Left renal pelvis (tissue), 4 donors: ENCODE results near the gene AFF1. TPM values are rescaled to one million over a fixed set of nuclear protein-coding genes. Genes with fewer than 3 reads are reported as not detected.

ENCODE experiments used
- DNase-seq, 4 donors: peaks; one replicate each; pipeline ENCODE4 v3.0.0-alpha.2; 2013; ENCODE audit warnings: low read depth in 4 of 4, low spot score in 3 of 4
- polyA plus RNA-seq, 4 donors: library from polyadenylated mRNA; unstranded; fragments of 120-200 nt; gene quantifications; one replicate each; pipeline ENCODE4 v1.2.1, GENCODE V29; 2013; ENCODE audit not compliant: insufficient read length in 4 of 4

The AFF1 gene
- polyA plus RNA-seq, 4 donors: 29.2 to 56.1 (median 50.1) TPM

- DNase-seq: no peak
Measured at GRCh38 chr4:87100168-87100567, 165.4 kb downstream of the AFF1 start.

GRCh38 chr4:87101543-87102199, 166.9 kb downstream of the AFF1 start:
- no peak for DNase-seq

GRCh38 chr4:87103086-87103485, 168.3 kb downstream of the AFF1 start:
- no peak for DNase-seq

GRCh38 chr4:87103691-87104187, 168.9 kb downstream of the AFF1 start:
- no peak for DNase-seq

- no peak for DNase-seq
Measured at GRCh38 chr4:87105101-87105845, 170.5 kb downstream of the AFF1 start.

- no peak for DNase-seq
Measured at GRCh38 chr4:87108142-87108546, 173.3 kb downstream of the AFF1 start.

GRCh38 chr4:87109121-87109520, 174.3 kb downstream of the AFF1 start:
- no peak for DNase-seq

- no peak for DNase-seq
Measured at GRCh38 chr4:87109945-87110344, 175.1 kb downstream of the AFF1 start.

- DNase-seq: no peak
Measured at GRCh38 chr4:87112063-87112462, 177.3 kb downstream of the AFF1 start.

GRCh38 chr4:87114245-87115062, 179.6 kb downstream of the AFF1 start:
- no peak for DNase-seq

- DNase-seq: no peak
Measured at GRCh38 chr4:87116231-87116630, 181.4 kb downstream of the AFF1 start.

- peak in 3 of 4 donors; percentile 65 to 76 (median 65) for DNase-seq
Measured at GRCh38 chr4:87117051-87117731, 182.4 kb downstream of the AFF1 start.

GRCh38 chr4:87117732-87118075, 182.9 kb downstream of the AFF1 start:
- no peak for DNase-seq

GRCh38 chr4:87118421-87118820, 183.6 kb downstream of the AFF1 start:
- no peak for DNase-seq

- no peak for DNase-seq
Measured at GRCh38 chr4:87118826-87119225, 184.0 kb downstream of the AFF1 start.

- no peak for DNase-seq
Measured at GRCh38 chr4:87120010-87120409, 185.2 kb downstream of the AFF1 start.

GRCh38 chr4:87120411-87121162, 185.8 kb downstream of the AFF1 start:
- no peak for DNase-seq

- no peak for DNase-seq
Measured at GRCh38 chr4:87121341-87122065, 186.7 kb downstream of the AFF1 start.

GRCh38 chr4:87122252-87122651, 187.4 kb downstream of the AFF1 start:
- DNase-seq: no peak
